HepG2 (cell line): ENCODE results near the gene GLI3. TPM values are rescaled to one million over a fixed set of nuclear protein-coding genes. Genes with fewer than 3 reads are reported as not detected.

ENCODE experiments used
- ATAC-seq: fragments of 200-7000 bp; cut with Tn5 transposase; 3 replicates; pipeline ENCODE4 v1.9.1; 2020; ENCODE audit warnings: mild to moderate bottlenecking, moderate library complexity
- BruUV-seq: library from RNA; stranded (reverse); fragments of 400-500 nt; replicated peaks from 2 replicates; lab custom pipeline; 2021; lab: Mats Ljungman, UMichigan
- CTCF ChIA-PET: fragments of 300-600 bp; formaldehyde crosslinking; extraction: SDS; loops from one replicate; lab custom pipeline; 2021; ENCODE audit warnings: low total read pairs, inconsistent platforms, low intra/inter-chr PET ratio; lab: Yijun Ruan, JAX
- POLR2A ChIA-PET: fragments of 350-600 bp; sonication (Branson Sonifier 250); formaldehyde crosslinking; loops from one replicate; lab custom pipeline; 2020; ENCODE audit warnings: antibody characterized with exemption, inconsistent platforms; lab: Yijun Ruan, JAX
- DNase-seq: peaks from one replicate; pipeline ENCODE4 v3.0.0-alpha.2; 2015; ENCODE audit warnings: low spot score
- FAIRE-seq: peaks from 3 replicates; lab custom pipeline; 2011; peaks lifted over from hg19 to GRCh38; lab: Jason Lieb, UNC
- H2AFZ ChIP-seq: one replicate; pipeline ENCODE4 v1.6.1; 2011; ENCODE audit warnings: low read length, inconsistent platforms
- H3K27ac ChIP-seq: fragments of 300-600 bp; 3 replicates; pipeline ENCODE4 v1.8.0; 2011; ENCODE audit warnings: mixed run types, mild to moderate bottlenecking, mixed read lengths, low read length, inconsistent platforms; ENCODE audit not compliant: insufficient read depth; ENCODE audit errors: extremely low read length
- H3K27me3 ChIP-seq, 2 experiments: fragments of 200-600 bp in 1 of 2; 2 replicates in 1 of 2; 3 replicates in 1 of 2; pipeline versions ENCODE4 v1.6.0 to v1.8.0; 2011; ENCODE audit warnings: low read length in 2 of 2, mild to moderate bottlenecking in 2 of 2, moderate library complexity in 2 of 2, inconsistent platforms in 1 of 2; ENCODE audit not compliant: insufficient read depth in 2 of 2, control insufficient read depth in 1 of 2
- H3K36me3 ChIP-seq, 2 experiments: fragments of 200-600 bp in 1 of 2; replicated peaks in 1 of 2; 2 replicates in 1 of 2; 3 replicates in 1 of 2; pipeline versions ENCODE4 v1.5.1 to v1.8.0; 2011; ENCODE audit warnings: low read length in 2 of 2, inconsistent platforms in 1 of 2; ENCODE audit not compliant: insufficient read depth in 2 of 2, control insufficient read depth in 1 of 2
- H3K4me1 ChIP-seq: 2 replicates; pipeline ENCODE4 v1.5.1; 2012; ENCODE audit warnings: low read length, inconsistent platforms; ENCODE audit not compliant: insufficient read depth
- H3K4me2 ChIP-seq: 2 replicates; pipeline ENCODE4 v1.6.0; 2011; ENCODE audit warnings: low read depth, low read length, inconsistent platforms
- H3K4me3 ChIP-seq, 3 experiments: fragments of 200-600 bp in 1 of 3; sonication (generic), shearing (Covaris generic) in 1 of 3; replicated peaks in 1 of 3; 2 replicates each; pipeline ENCODE4 v1.5.1; 2011 to 2016; ENCODE audit warnings: low read length in 3 of 3, inconsistent platforms in 2 of 3, low read depth in 2 of 3, mild to moderate bottlenecking in 2 of 3, control low read depth in 1 of 3, mixed read lengths in 1 of 3; ENCODE audit not compliant: insufficient read depth in 1 of 3
- H3K79me2 ChIP-seq: one replicate; pipeline ENCODE4 v1.6.1; 2011; ENCODE audit warnings: low read length, inconsistent platforms; ENCODE audit not compliant: insufficient read depth
- H3K9ac ChIP-seq: 2 replicates; pipeline ENCODE4 v1.6.0; 2011; ENCODE audit warnings: mild to moderate bottlenecking, low read depth, low read length, inconsistent platforms; ENCODE audit not compliant: insufficient read depth
- H3K9me3 ChIP-seq: 2 replicates; pipeline ENCODE4 v1.5.1; 2012; ENCODE audit warnings: mild to moderate bottlenecking, low read length
- H4K20me1 ChIP-seq: 2 replicates; pipeline ENCODE4 v1.6.0; 2011; ENCODE audit warnings: inconsistent platforms, mild to moderate bottlenecking, low read length, moderate library complexity; ENCODE audit not compliant: insufficient read depth
- ARNTL ChIP-seq: sonication (generic); formaldehyde crosslinking; IDR thresholded peaks from 2 replicates; pipeline ENCODE4 v1.4.0; 2020; ENCODE audit warnings: mild to moderate bottlenecking, missing genetic modification reagents
- GATAD1 ChIP-seq: IDR thresholded peaks from 2 replicates; pipeline ENCODE4 v1.6.1; 2016; ENCODE audit warnings: missing genetic modification reagents, missing compliant biosample characterization
- HIC2 ChIP-seq: sonication (generic); formaldehyde crosslinking; IDR thresholded peaks from 2 replicates; pipeline ENCODE4 v1.9.0; 2022; ENCODE audit warnings: low read depth, missing genetic modification reagents
- KLF16 ChIP-seq, 2 experiments: sonication (generic) in 1 of 2; formaldehyde crosslinking in 1 of 2; IDR thresholded peaks; 2 replicates each; pipeline versions ENCODE4 v1.6.1 to v1.8.0; 2016 to 2023; ENCODE audit warnings: missing genetic modification reagents in 2 of 2, missing compliant biosample characterization in 1 of 2
- NPAS2 ChIP-seq: sonication (generic); formaldehyde crosslinking; IDR thresholded peaks from 2 replicates; pipeline ENCODE4 v1.8.0; 2022; ENCODE audit warnings: mild to moderate bottlenecking, missing genetic modification reagents, borderline replicate concordance
- RFXAP ChIP-seq: sonication (generic); formaldehyde crosslinking; IDR thresholded peaks from 2 replicates; pipeline ENCODE4 v1.4.0; 2020; ENCODE audit warnings: missing genetic modification reagents, borderline replicate concordance
- TBP ChIP-seq: sonication (generic); formaldehyde crosslinking; IDR thresholded peaks from 2 replicates; pipeline ENCODE4 v1.5.0; 2020; ENCODE audit warnings: missing genetic modification reagents
- ZNF10 ChIP-seq: sonication (generic); formaldehyde crosslinking; IDR thresholded peaks from 2 replicates; pipeline ENCODE4 v1.4.0; 2020; ENCODE audit warnings: mild to moderate bottlenecking, low read depth, missing genetic modification reagents, borderline replicate concordance
- ZNF350 ChIP-seq: sonication (generic); formaldehyde crosslinking; IDR thresholded peaks from 2 replicates; pipeline ENCODE4 v1.4.0; 2020; ENCODE audit warnings: mild to moderate bottlenecking, low read depth, missing genetic modification reagents, borderline replicate concordance
- ZNF414 ChIP-seq: sonication (generic); formaldehyde crosslinking; IDR thresholded peaks from 2 replicates; pipeline ENCODE4 v1.5.0; 2020; ENCODE audit warnings: missing genetic modification reagents
- ZNF883 ChIP-seq: sonication (generic); formaldehyde crosslinking; IDR thresholded peaks from 2 replicates; pipeline ENCODE4 v1.5.1; 2020; ENCODE audit warnings: mild to moderate bottlenecking, missing genetic modification reagents; ENCODE audit errors: not compliant biosample characterization
- WGBS: methylation state at CpG from one replicate; pipeline ENCODE4 v1.1.6; 2017; ENCODE audit warnings: low lambda C conversion rate; 5-methylcytosine and 5-hydroxymethylcytosine counted together
- in situ Hi-C: cut with HindIII; loops from 2 replicates; pipeline ENCODE4 v1.10.0; 2017; ENCODE audit warnings: low pct_unique_long_range_greater_than_20kb; ENCODE audit not compliant: extremely low pct_ligation_motif_present
- intact Hi-C: fragments of 100-400 bp; cut with micrococcal nuclease; formaldehyde crosslinking; loops from one replicate; pipeline ENCODE4 v1.10.0; 2022; ENCODE audit not compliant: unreplicated experiment
- polyA plus RNA-seq, 8 experiments: library from polyadenylated mRNA; depleted of rRNA in 3 of 8; stranded (reverse) in 7 of 8; unstranded in 1 of 8; fragments of >200 nt; fragmentation: Illumina TruSeq in 4 of 8; extraction: Trizol in 4 of 8; gene quantifications; 2 replicates each; pipeline versions ENCODE4 v1.2.1 to v1.2.3, GENCODE V29; 2011 to 2016; ENCODE audit warnings: low read depth in 4 of 8, missing spikeins in 1 of 8, mixed read lengths in 1 of 8; ENCODE audit not compliant: insufficient read depth in 1 of 8
- total RNA-seq, 5 experiments: library from RNA; depleted of rRNA; stranded (reverse); fragments of >200 nt; fragmentation: Illumina TruSeq; extraction: Trizol; gene quantifications; 2 replicates each; pipeline ENCODE4 v1.2.3, GENCODE V29; 2016; ENCODE audit warnings: low read depth in 1 of 5

GLI3 gene
- total and polyA plus RNA-seq, 2 of the 13 experiments (the other 11 are each of a cell fraction or from before 2014, with no cell fraction given), result not detected

GRCh38 chr7:41969561-41970105 is 267.4 kb downstream of the GLI3 start:
- intact Hi-C loops (no loop called here), in situ Hi-C loops (no loop called here)
- no peak for ATAC-seq
- TF ChIP-seq ZNF10 (CRISPR knock-in tag) (no peak), NPAS2 (CRISPR knock-in tag) (no peak), RFXAP (no peak), ZNF883 (no peak), ZNF414 (CRISPR knock-in tag) (no peak), TBP (CRISPR knock-in tag) (no peak), KLF16 (CRISPR knock-in tag; IDR thresholded peaks at IDR 0.05) (no peak), GATAD1 (CRISPR knock-in tag) (no peak), ZNF350 (CRISPR knock-in tag) (no peak), HIC2 (no peak), ARNTL (CRISPR knock-in tag) (no peak)
- ChIA-PET POLR2A (no interaction called here), CTCF (no interaction called here)
- no peak overlapping the region for H3K9ac ChIP-seq
- no peak overlapping the region for H3K4me2 ChIP-seq
- no peaks in the 10 kb centered on the region for H3K9me3 ChIP-seq
- no TSS peak for BruUV-seq
- no peaks in the 10 kb centered on the region; a peak in 1 of 5 replicates for H3K27me3 ChIP-seq
- no peak for DNase-seq
- H3K4me1 ChIP-seq, result peaks cover 18% of the 10 kb centered on the region
- no peak for FAIRE-seq
- H3K36me3 ChIP-seq, result no peaks in the 10 kb centered on the region
- no peaks in the 10 kb centered on the region for H4K20me1 ChIP-seq
- 0% methylated on average over 1 of the region's 1 CpG for WGBS
- H3K79me2 ChIP-seq, result no peaks in the 10 kb centered on the region
- H3K27ac ChIP-seq, result no peak overlapping the region
- no peak overlapping the region for H2AFZ ChIP-seq
- no peak overlapping the region for H3K4me3 ChIP-seq
